Measurements from ENCODE around the gene SLC22A23. TPM values are rescaled to one million over a fixed set of nuclear protein-coding genes. Genes with fewer than 3 reads are reported as not detected.
A peak's percentile ranks its signal among the peaks of the same experiment; 100 is the strongest.

The SLC22A23 gene
- total RNA-seq, 4 donors from 2014 or later = 26.6 to 42.6 (median 37.6) TPM

- H3K9me3 ChIP-seq = no peaks in the 10 kb centered on the region
- DNase-seq = no peak
- no peaks in the 10 kb centered on the region for H3K36me3 ChIP-seq
- 73 to 75% methylated on average over 1 of the region's 1 CpG for WGBS, 2 donors
- H3K4me1 ChIP-seq = peaks cover 9 to 23% (median 13%) of the 10 kb centered on the region in 3 donors
- H3K4me3 ChIP-seq = no peak overlapping the region
- no peak overlapping the region for H3K27ac ChIP-seq
- TF ChIP-seq CTCF (IDR thresholded peaks at IDR 0.05) (no peak), POLR2A (IDR thresholded peaks at IDR 0.05) (no peak)
- no peaks in the 10 kb centered on the region for H3K27me3 ChIP-seq
- intact Hi-C loops (cut with DNase I) = no loop called here
Observed at GRCh38 chr6:3460253-3460652, 3.4 kb upstream of the SLC22A23 start.

- H3K4me1 ChIP-seq = peaks cover 16 to 37% (median 17%) of the 10 kb centered on the region in 3 donors
- DNase-seq = no peak
- no peaks in the 10 kb centered on the region for H3K27me3 ChIP-seq
- intact Hi-C loops (cut with DNase I) = no loop called here
- H3K4me3 ChIP-seq = no peak overlapping the region
- WGBS, 2 donors = 74 to 89% methylated on average over 5 to 6 of the region's 6 CpGs
- no peak for TF ChIP-seq CTCF (IDR thresholded peaks at IDR 0.05)
- no peak for TF ChIP-seq POLR2A (IDR thresholded peaks at IDR 0.05)
- H3K36me3 ChIP-seq = no peaks in the 10 kb centered on the region
- H3K9me3 ChIP-seq = no peaks in the 10 kb centered on the region
- no peak overlapping the region for H3K27ac ChIP-seq
Observed at GRCh38 chr6:3458706-3459421, 2.0 kb upstream of the SLC22A23 start.

GRCh38 chr6:3457710-3458602 lies 1.1 kb upstream of the SLC22A23 start:
- H3K4me1 ChIP-seq = peaks cover 19 to 46% (median 21%) of the 10 kb centered on the region in 3 donors
- no peak for TF ChIP-seq CTCF (IDR thresholded peaks at IDR 0.05)
- no peak for TF ChIP-seq POLR2A (IDR thresholded peaks at IDR 0.05)
- H3K9me3 ChIP-seq = no peaks in the 10 kb centered on the region
- WGBS, 2 donors = 26 to 30% methylated on average over 28 of the region's 29 CpGs
- H3K27ac ChIP-seq = peak overlapping the region; percentile 79 to 85 (median 83)
- no peak for DNase-seq
- intact Hi-C loops (cut with DNase I) = no loop called here
- H3K36me3 ChIP-seq = no peaks in the 10 kb centered on the region
- no peaks in the 10 kb centered on the region for H3K27me3 ChIP-seq
- peak overlapping the region; percentile 74 to 86 (median 80) for H3K4me3 ChIP-seq

- Histone ChIP-seq H3K4me1 (peaks cover 19 to 59% (median 21%) of the 10 kb centered on the region in 3 donors), H3K4me3 (peak overlapping the region; percentile 74 to 86 (median 80)), H3K27ac (peak overlapping the region; percentile 82 to 89 (median 84)), H3K27me3 (no peaks in the 10 kb centered on the region), H3K36me3 (no peaks in the 10 kb centered on the region), H3K9me3 (no peaks in the 10 kb centered on the region)
- no peak for DNase-seq
- no CpG with 5 or more reads among the region's 89 CpGs for WGBS, 2 donors
- intact Hi-C loops (cut with DNase I) = no loop called here
- TF ChIP-seq CTCF (IDR thresholded peaks at IDR 0.05) = no peak
- TF ChIP-seq POLR2A (IDR thresholded peaks at IDR 0.05) = no peak
Observed at GRCh38 chr6:3456395-3456897, 404 bp downstream of the SLC22A23 start.
